Stimulated activated CD8-positive, alpha-beta memory T cell treated with anti-CD3 and anti-CD28 coated beads, Interleukin-15, amount 100 ng/mL, for 4 hours (primary cell): Measurements from ENCODE around the gene DOCK1.

ENCODE experiments used
- DNase-seq, 2 donors: peaks; one replicate each; pipeline ENCODE4 v3.0.0-alpha.2; 2020; ENCODE audit warnings: low read depth in 2 of 2

Gene DOCK1

DNA sequence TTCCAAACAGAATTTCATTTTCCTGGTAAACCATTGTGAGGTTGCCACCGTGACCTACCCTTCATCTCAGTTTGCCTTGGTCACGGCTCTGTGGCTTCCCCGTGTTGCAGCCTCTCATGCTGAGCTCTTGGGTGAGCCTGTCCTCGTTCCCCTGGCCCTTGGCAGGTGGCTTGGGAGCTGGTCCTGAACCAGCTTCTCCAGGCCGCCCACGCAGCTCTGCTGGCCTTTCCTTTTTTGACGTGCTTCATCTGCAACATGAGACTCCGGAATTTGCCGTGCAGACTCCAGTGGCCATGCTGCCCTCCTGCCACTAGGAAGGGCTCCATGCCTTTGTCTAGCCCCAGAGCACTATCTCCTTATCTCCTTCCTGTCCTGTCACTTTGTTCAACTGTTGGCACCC lies 550.9 kb downstream of the DOCK1 start:
- no peak for DNase-seq

- DNase-seq: no peak
Measured at GRCh38 chr10:127458016-127458810, 553.0 kb downstream of the DOCK1 start.

GRCh38 chr10:127458829-127459228 lies 553.6 kb downstream of the DOCK1 start:
- DNase-seq: no peak

DNA sequence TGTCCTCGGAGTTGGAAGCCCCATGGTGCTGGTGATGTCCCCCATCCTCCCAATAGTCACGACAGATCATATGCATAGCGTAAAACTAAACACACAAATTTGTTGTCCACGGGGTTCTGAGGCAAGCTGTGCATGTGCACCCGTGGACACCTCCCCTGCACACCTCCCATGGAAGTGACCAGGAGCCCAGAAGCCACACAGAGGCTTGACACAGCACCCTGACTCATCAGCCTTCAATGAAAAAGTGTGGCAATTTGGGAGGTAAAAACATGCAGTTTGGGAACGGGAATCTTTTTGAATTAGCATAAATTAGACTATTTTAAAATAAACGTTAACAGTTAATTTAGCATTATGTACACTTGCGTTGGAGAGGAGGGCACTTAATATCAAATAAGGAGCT lies 554.7 kb downstream of the DOCK1 start:
- DNase-seq: no peak

GRCh38 chr10:127462643-127463295 lies 557.5 kb downstream of the DOCK1 start:
- no peak for DNase-seq

DNA sequence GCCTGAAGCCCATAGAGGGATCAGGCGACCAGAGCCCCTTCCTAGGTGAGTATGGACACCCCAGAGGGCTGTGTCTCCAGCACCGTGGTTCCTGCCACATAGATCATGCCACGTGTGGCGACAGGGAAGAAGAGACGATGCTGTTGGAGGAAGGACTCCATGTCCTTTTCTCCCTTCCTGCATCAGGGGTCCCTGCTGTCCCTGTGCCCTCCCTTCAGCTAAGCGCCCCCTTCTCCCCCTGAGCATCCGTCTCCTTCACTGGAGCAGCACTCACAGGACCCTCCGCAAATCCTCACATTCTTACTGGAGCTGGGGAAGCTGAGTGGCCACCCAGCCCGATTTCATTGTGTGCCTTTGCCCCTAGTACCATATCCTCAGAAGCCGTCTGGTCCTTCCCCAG lies 558.3 kb downstream of the DOCK1 start:
- no peak for DNase-seq

- no peak for DNase-seq
Measured at GRCh38 chr10:127464561-127464960, 559.3 kb downstream of the DOCK1 start.

- DNase-seq: no peak
Measured at GRCh38 chr10:127467811-127468210, 562.6 kb downstream of the DOCK1 start.

- no peak for DNase-seq
Measured at GRCh38 chr10:127468632-127469031, 563.4 kb downstream of the DOCK1 start.

DNA sequence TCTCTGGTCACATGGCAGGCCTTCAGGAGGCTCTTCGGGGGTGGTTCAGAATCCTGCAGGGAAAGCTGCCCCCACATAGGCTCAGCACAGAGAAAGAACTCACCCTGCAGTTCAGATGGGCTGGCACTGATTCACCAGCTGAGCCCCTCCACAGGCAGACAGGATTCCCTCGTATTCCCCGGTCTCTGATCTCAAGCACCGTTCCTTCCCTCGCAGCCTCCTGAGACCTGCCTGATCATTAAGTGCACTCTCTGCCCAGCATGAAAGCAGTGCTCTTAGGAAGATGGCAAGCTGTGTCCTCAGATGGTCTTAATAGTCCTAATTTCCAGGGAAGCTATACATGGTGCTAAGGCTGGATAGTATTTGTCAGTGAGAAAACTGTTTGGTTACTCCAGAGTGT lies 565.7 kb downstream of the DOCK1 start:
- DNase-seq: no peak

DNA sequence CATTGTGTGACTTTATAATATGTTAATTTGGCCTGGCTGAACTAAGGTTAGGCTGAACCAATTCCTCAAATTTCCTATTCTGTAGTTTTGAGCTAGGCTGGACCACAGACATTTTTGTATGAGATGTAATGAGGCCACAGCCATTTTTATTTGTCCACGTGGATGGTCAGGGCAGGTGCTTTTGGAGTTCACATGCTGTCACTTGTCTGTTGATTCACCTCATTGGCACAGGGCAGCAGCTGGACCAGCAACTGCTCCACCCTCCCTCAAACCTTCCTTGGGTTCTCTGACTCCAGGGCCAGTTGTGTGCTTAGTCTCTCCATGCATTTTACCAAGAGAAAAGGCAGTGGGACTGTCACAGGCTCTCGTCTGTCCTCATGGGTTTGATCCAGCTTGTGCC lies 567.7 kb downstream of the DOCK1 start:
- no peak for DNase-seq

GRCh38 chr10:127474501-127474900 lies 569.3 kb downstream of the DOCK1 start:
- no peak for DNase-seq

DNA sequence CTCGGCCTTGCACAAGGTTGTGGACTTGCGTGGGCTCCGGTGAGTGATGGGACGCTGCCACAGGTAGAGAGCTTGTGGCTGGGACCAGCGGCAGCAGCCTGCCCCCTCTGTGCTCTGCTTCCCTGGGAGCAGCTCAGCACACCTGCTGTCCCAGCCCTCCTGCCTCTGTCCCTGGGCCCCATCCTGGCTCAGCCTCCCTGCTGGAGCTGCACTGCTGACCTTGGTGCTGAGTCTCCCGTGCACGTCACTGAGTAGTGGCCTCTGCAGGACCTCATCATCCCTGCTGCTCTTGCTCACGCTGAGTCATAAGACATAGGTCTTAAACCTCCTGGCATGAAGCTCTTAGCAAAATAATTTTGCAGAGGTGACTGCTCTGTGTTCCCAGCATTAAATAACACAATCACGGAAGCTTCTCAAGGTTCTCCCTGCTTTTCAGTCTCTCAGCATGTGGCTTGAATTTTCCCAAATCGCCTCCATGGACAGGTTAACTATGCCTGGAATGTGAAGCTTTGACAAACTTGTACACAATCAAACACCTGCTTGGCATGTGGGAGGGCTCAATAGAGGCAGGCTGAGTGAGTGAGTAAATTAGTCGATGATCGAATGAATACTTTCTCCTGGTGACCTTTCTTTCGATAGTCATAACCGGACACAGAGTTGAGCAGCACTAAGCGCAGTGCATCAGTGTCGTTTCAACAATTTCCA lies 580.1 kb downstream of the DOCK1 start:
- DNase-seq: no peak

DNA sequence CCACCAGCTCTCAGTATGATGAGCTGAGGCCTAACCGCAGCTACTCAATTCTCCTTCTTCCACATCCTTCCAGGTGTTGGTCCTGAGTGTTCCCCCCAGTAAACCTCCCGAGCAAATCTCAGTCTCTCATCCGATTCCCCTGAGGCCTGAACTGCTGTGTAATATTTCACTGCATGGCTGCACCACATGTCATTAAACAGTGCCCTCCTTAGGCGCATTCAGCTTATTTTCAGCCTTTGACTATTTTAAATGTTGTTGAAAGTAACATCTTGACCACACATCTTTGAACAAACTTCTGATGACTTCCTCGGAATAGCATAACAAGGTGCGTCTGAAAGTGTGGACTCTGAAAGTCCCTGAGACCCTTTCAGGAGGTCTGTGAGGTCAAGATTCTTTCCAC lies 581.1 kb downstream of the DOCK1 start:
- no peak for DNase-seq

DNA sequence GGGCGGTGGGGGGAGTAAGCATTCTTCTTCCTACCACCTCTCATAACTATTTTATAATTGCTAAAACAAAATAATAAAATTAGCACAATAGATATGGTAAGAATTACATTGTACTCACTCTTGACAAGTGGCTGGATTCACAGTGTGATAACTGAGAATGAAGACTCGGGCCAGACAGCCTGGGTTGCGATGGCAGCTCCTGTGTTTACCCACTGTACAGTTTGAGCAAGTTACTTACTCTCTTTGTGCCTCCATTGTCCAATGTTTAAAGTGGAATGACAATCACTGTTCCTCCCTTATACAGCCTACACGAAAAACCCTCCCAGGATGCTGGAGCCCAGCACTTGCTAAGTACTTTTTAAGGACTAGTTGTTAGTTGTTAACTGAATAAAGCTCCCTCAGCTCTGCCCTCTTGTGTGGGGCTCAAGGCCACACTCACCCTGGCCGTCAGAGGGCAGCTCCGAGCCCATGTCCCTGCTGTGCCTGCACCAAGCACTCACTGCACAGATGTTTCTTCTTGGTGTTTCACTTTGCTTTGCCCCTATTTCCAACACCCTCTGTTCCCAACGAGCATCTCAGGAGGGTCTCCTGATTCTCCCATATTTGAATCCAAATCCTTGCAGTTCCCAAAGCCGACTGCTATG lies 587.5 kb downstream of the DOCK1 start:
- no peak for DNase-seq

DNA sequence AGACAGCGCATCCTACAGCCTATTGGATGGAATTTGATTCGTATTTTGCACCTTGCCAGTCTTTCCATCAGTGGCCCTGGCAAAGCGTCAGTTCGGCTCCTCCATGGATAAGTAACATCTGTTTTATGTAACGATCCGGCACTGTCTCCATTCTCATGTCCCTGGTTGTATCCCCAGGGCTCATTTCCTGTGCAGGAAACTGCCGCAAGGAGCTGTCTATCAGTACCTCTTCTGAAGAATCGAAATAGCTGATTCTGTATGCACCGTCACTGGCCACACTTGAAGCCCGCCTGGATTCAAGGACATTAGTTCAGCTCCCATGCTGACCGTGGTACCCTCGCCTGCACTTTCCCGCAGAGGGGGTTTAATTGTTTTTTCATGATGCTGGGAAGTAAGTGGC lies 590.8 kb downstream of the DOCK1 start:
- no peak for DNase-seq

- DNase-seq: no peak
Measured at GRCh38 chr10:127497685-127498084, 592.5 kb downstream of the DOCK1 start.

DNA sequence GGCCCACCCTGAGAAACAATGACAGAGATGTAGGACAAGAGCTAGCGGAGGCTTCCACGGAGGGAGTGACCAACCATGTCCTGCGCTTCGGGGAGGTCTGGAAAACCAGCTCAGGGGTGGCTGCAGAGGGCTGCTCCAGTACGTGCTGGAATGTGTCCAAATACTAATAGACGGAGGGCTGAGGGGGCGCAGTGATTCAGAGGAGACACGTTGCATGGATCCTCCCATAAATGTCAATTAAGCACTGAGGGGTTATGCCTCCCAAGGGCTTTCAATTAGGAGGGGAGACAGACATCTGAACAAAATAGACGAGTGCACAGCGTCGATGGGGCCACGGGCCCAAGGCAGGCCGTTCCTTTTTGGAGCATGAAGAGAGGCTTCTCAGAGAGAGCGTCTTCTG lies 592.9 kb downstream of the DOCK1 start:
- no peak for DNase-seq

DNA sequence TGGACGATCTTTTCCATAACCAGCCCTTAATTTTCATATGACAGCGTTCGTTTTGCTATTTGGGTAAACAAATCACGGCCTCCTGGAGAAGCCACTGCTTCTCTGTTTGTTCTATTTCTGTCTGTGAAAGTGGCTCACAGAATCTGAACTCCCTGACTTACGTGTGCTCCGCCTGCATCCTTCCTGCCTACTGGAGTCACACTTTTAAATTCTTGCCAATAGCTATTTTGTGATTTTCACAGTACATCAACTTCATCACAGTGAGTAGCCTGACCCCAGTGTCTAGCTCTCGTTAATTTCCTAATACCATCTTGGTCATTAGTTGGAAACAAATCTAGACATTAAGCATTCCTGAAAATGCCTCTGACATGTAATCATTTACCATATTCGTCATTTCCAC lies 594.9 kb downstream of the DOCK1 start:
- no peak for DNase-seq
